Activated CD4-positive, alpha-beta T cell treated with anti-CD3 and anti-CD28 coated beads for 1 hour (primary cell): ENCODE data around the gene RPTOR.

Source experiments
- DNase-seq: peaks from one replicate; pipeline ENCODE4 v3.0.0-alpha.2; 2020

Gene RPTOR

GRCh38 chr17:81013642-81014041 lies 469.0 kb downstream of the RPTOR start:
- DNase-seq, result no peak

DNA sequence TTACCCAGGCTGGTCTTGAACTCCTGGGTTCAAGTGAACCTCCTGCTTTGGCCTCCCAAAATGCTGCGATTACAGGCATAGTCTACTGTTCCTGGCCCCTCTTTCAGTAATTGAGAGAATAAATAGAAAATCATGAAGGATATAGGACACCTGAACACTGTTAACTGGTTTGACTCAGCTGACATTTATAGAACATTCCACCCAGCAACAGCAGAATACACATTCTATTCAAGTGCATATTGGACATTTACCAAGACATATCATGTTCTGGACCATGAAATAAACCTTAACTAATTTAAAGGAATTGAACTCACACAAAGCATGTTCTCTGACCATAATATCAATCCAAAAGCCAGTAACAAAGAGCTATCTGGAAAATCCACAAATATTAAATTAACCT lies 470.5 kb downstream of the RPTOR start:
- no peak for DNase-seq
